BE2C (cell line): ENCODE data around the gene ABLIM3.
A peak's percentile ranks its signal among the peaks of the same experiment; 100 is the strongest.
"Not testable (repeated sequence)": the region's sequence is repeated elsewhere in the genome, so short reads cannot be mapped to it uniquely, and the experiment has no call there.

ENCODE experiments used
- DNase-seq: peaks from one replicate; pipeline ENCODE4 v3.0.0-alpha.2; 2020
- H3K27me3 ChIP-seq: fragments of 250-450 bp; sonication (Bioruptor Pico); 2 replicates; pipeline ENCODE4 v1.5.1; 2020; ENCODE audit warnings: mild to moderate bottlenecking
- H3K36me3 ChIP-seq: fragments of 250-450 bp; sonication (Bioruptor Pico); 2 replicates; pipeline ENCODE4 v1.5.1; 2020; ENCODE audit warnings: mild to moderate bottlenecking
- H3K4me1 ChIP-seq: fragments of 250-450 bp; sonication (Bioruptor Pico); 2 replicates; pipeline ENCODE4 v1.5.1; 2020
- H3K4me3 ChIP-seq: 2 replicates; pipeline ENCODE4 v1.5.1; 2011; ENCODE audit warnings: low read depth, low read length
- H3K9me3 ChIP-seq: fragments of 250-450 bp; sonication (Bioruptor Pico); 2 replicates; pipeline ENCODE4 v1.5.1; 2020
- TF ChIP-seq, protein P1 (sequence below): IDR thresholded peaks from 2 replicates; pipeline ENCODE4 v1.5.1; 2012; ENCODE audit warnings: mild to moderate bottlenecking, low read depth, low read length

Gene ABLIM3

GRCh38 chr5:149271195-149271715, 130.0 kb downstream of the ABLIM3 start:
- Histone ChIP-seq H3K4me1 (0 out of 2 replicates have a peak, but pooled peaks cover 3% of the 10 kb centered on the region), H3K9me3 (no peaks in the 10 kb centered on the region), H3K4me3 (peak overlapping the region; percentile 79), H3K36me3 (no peaks in the 10 kb centered on the region), H3K27me3 (0 out of 2 replicates have a peak, but pooled peaks cover 4% of the 10 kb centered on the region)
- DNase-seq = no peak
- TF ChIP-seq, protein P1, sequence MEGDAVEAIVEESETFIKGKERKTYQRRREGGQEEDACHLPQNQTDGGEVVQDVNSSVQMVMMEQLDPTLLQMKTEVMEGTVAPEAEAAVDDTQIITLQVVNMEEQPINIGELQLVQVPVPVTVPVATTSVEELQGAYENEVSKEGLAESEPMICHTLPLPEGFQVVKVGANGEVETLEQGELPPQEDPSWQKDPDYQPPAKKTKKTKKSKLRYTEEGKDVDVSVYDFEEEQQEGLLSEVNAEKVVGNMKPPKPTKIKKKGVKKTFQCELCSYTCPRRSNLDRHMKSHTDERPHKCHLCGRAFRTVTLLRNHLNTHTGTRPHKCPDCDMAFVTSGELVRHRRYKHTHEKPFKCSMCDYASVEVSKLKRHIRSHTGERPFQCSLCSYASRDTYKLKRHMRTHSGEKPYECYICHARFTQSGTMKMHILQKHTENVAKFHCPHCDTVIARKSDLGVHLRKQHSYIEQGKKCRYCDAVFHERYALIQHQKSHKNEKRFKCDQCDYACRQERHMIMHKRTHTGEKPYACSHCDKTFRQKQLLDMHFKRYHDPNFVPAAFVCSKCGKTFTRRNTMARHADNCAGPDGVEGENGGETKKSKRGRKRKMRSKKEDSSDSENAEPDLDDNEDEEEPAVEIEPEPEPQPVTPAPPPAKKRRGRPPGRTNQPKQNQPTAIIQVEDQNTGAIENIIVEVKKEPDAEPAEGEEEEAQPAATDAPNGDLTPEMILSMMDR = no peak

DNA sequence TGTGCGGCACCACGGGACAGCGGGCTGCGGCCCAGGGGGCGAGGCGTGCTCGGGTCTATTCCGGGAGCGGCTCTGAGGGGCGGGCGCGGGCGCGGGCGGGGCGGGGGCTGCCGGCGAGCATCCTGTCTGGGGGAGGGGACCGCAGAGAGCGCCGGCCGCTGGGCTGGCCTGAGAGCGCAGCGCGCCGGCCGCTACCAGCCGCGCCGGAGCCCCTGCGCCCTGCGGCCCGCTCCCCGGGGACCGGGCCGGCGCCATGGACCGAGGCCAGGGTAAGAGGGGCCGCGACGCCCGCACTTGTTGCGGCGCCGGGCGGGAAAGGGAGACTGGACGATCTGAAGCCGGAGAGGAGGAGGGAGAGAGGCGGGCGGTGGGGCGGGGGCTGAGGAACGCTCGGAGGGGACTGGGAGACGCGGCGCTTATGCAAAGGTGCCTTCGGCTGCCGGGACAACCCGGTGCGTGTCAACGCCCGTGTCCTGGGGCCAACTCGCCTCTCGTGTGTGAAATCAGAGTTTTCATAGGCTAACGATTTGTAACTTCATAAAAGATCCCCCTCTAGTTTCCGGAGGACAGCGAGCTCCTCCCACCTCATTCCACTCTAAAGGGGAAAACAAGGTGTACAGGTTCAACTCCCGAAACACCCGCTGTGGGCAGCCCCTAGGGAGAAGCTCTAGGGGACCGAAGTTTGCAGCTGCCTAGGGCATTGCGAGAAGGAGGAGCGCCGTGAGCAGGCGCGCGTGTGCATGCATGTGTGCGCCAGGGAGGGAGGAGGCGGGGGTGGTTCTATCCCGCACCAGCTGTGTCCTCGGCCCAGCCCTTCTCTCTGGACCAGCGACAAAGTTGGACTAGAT, 130.6 kb downstream of the ABLIM3 start, which contains the start of gene AFAP1L1:
AFAP1L1 (plus strand) TSS at position 144 of the 848 bp plus-strand sequence; CDS start at position 254, 110 bp downstream.
- H3K36me3 ChIP-seq = no peaks in the 10 kb centered on the region
- H3K27me3 ChIP-seq = 0 out of 2 replicates have a peak, but pooled peaks cover 4% of the 10 kb centered on the region
- peak; percentile 66 for DNase-seq
- no peaks in the 10 kb centered on the region for H3K9me3 ChIP-seq
- 0 out of 2 replicates have a peak, but pooled peaks cover 3% of the 10 kb centered on the region for H3K4me1 ChIP-seq
- H3K4me3 ChIP-seq = peak within 1 kb of the TSS; percentile 79
- TF ChIP-seq, protein P1 = no peak

GRCh38 chr5:149272781-149273180, 131.5 kb downstream of the ABLIM3 start:
- not testable (repeated sequence) for DNase-seq, H3K4me3 ChIP-seq

DNA sequence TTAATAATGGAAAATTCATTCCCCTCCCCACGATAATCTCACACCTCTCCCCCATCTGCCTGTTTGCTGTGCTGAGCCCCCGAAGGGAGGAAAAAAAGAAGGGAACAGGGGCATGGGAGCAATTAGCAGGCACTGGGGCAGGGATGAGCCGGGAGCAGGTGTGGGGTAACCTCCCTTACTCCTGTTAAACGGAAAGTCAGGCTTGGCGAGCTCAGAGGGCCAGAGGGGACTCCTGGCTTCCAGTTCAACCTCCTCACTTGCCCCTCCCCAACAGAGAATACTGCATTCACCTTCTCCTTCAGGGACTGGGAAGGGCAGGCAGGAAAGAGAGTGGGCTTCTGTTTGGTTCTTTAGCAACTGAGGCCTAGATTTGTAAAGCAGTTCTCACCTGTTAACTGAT, 131.9 kb downstream of the ABLIM3 start:
- no peak for DNase-seq
- Histone ChIP-seq H3K36me3 (no peaks in the 10 kb centered on the region), H3K9me3 (no peaks in the 10 kb centered on the region), H3K27me3 (0 out of 2 replicates have a peak, but pooled peaks cover 4% of the 10 kb centered on the region), H3K4me1 (0 out of 2 replicates have a peak, but pooled peaks cover 3% of the 10 kb centered on the region), H3K4me3 (no peak overlapping the region)
- TF ChIP-seq, protein P1 = no peak

More at GRCh38 chr5:149272781-149273180, 131.5 kb downstream of the ABLIM3 start:
- H3K4me1 ChIP-seq, H3K27me3 ChIP-seq, H3K36me3 ChIP-seq, H3K9me3 ChIP-seq: not testable (repeated sequence)

- TF ChIP-seq, protein P1 = no peak
- no peak overlapping the region for H3K4me3 ChIP-seq
Observed at GRCh38 chr5:149273950-149274349, 132.7 kb downstream of the ABLIM3 start.

DNA sequence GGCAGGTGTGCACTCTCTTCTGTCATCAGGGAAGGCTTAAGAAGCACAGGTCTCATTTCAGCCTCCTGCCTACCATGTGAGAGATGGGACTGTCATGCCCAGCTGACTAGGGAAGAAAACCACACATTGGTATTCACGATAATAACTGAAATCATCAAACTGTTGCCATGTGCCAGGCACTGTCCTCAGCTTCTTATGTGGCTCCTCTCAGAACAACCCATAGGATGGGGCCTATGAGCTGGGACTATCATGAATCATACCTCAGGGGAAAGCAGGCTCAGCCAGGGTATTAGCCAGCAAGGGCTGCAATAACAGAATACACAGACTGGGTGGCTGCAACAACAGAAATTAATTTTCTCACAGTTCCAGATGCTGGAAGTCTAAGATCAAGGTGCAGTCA, 133.6 kb downstream of the ABLIM3 start:
- H3K9me3 ChIP-seq = no peaks in the 10 kb centered on the region
- DNase-seq = no peak
- no peak overlapping the region for H3K4me3 ChIP-seq
- H3K36me3 ChIP-seq = no peaks in the 10 kb centered on the region
- H3K4me1 ChIP-seq = 0 out of 2 replicates have a peak, but pooled peaks cover 3% of the 10 kb centered on the region
- 0 out of 2 replicates have a peak, but pooled peaks cover 4% of the 10 kb centered on the region for H3K27me3 ChIP-seq
- TF ChIP-seq, protein P1 = no peak

More at GRCh38 chr5:149273950-149274349, 132.7 kb downstream of the ABLIM3 start:
- Histone ChIP-seq H3K9me3 (no peaks in the 10 kb centered on the region), H3K4me1 (0 out of 2 replicates have a peak, but pooled peaks cover 3% of the 10 kb centered on the region), H3K36me3 (no peaks in the 10 kb centered on the region), H3K27me3 (0 out of 2 replicates have a peak, but pooled peaks cover 4% of the 10 kb centered on the region)
- DNase-seq = no peak
